GM23338 (cell line): ENCODE measurements around the gene PDZD7. TPM values are rescaled to one million over a fixed set of nuclear protein-coding genes. Genes with fewer than 3 reads are reported as not detected.

ENCODE experiments used
- ATAC-seq: fragments of 200-7000 bp; cut with Tn5 transposase; 3 replicates; pipeline ENCODE4 v1.9.1; 2020
- DNase-seq: peaks from one replicate; pipeline ENCODE4 v3.0.0-alpha.2; 2015; ENCODE audit warnings: low spot score
- H2AFZ ChIP-seq: fragments of 200-600 bp; sonication (generic); 2 replicates; pipeline ENCODE4 v1.8.0; 2016; ENCODE audit warnings: antibody characterized with exemption, mild to moderate bottlenecking, moderate library complexity
- H3F3A ChIP-seq: fragments of 200-600 bp; sonication (generic); replicated peaks from 2 replicates; pipeline ENCODE4 v1.8.0; 2017; ENCODE audit warnings: antibody characterized with exemption, mixed run types, low read depth
- H3K27ac ChIP-seq: fragments of 200-600 bp; sonication (generic); 2 replicates; pipeline ENCODE4 v1.6.1; 2016; ENCODE audit warnings: low read depth
- H3K27me3 ChIP-seq: fragments of 200-600 bp; sonication (generic); 2 replicates; pipeline ENCODE4 v1.8.0; 2016; ENCODE audit warnings: mild to moderate bottlenecking, mixed run types, moderate library complexity; ENCODE audit not compliant: insufficient read depth
- H3K36me3 ChIP-seq: fragments of 200-600 bp; sonication (generic); 2 replicates; pipeline ENCODE4 v1.8.0; 2016; ENCODE audit warnings: mild to moderate bottlenecking; ENCODE audit not compliant: insufficient read depth
- H3K4me1 ChIP-seq: fragments of 200-600 bp; sonication (generic); 2 replicates; pipeline ENCODE4 v1.8.0; 2016; ENCODE audit warnings: mild to moderate bottlenecking, moderate library complexity; ENCODE audit not compliant: insufficient read depth
- H3K4me2 ChIP-seq: fragments of 200-600 bp; sonication (generic); 2 replicates; pipeline ENCODE4 v1.7.1; 2017; ENCODE audit warnings: mixed run types
- H3K4me3 ChIP-seq: fragments of 200-600 bp; sonication (generic); 2 replicates; pipeline ENCODE4 v1.6.1; 2016; ENCODE audit warnings: mixed run types
- H3K79me2 ChIP-seq: fragments of 200-600 bp; sonication (generic); replicated peaks from 2 replicates; pipeline ENCODE4 v1.8.0; 2017; ENCODE audit warnings: mild to moderate bottlenecking; ENCODE audit not compliant: insufficient read depth
- H3K9me2 ChIP-seq: fragments of 200-600 bp; sonication (generic); 2 replicates; pipeline ENCODE4 v1.8.0; 2017; ENCODE audit not compliant: insufficient read depth
- H4K20me1 ChIP-seq: fragments of 200-600 bp; sonication (generic); replicated peaks from 2 replicates; pipeline ENCODE4 v1.8.0; 2017; ENCODE audit warnings: mild to moderate bottlenecking; ENCODE audit not compliant: insufficient read depth
- H3K27ac Mint-ChIP-seq: 2 replicates; pipeline ENCODE4 v1.8.0; 2020; ENCODE audit warnings: inconsistent platforms, mild to moderate bottlenecking, moderate library complexity, mixed read lengths
- H3K27me3 Mint-ChIP-seq: 3 replicates; pipeline ENCODE4 v1.8.0; 2022; ENCODE audit warnings: low read depth, mild to moderate bottlenecking, moderate library complexity, mixed read lengths, inconsistent platforms; ENCODE audit not compliant: insufficient read depth, poor library complexity
- H3K36me3 Mint-ChIP-seq: 3 replicates; pipeline ENCODE4 v1.8.0; 2021; ENCODE audit warnings: low read depth, mild to moderate bottlenecking, inconsistent platforms, moderate library complexity, mixed read lengths
- H3K4me1 Mint-ChIP-seq: 3 replicates; pipeline ENCODE4 v1.8.0; 2020; ENCODE audit warnings: mild to moderate bottlenecking, inconsistent platforms, mixed read lengths
- H3K4me3 Mint-ChIP-seq: 3 replicates; pipeline ENCODE4 v1.8.0; 2021; ENCODE audit warnings: moderate library complexity, mild to moderate bottlenecking, inconsistent platforms, mixed read lengths
- H3K9me3 Mint-ChIP-seq: 3 replicates; pipeline ENCODE4 v1.8.0; 2020; ENCODE audit warnings: moderate library complexity, mild to moderate bottlenecking, inconsistent platforms, mixed read lengths
- CREB1 ChIP-seq: fragments of 250-450 bp; sonication (Bioruptor Pico); IDR thresholded peaks from 2 replicates; pipeline ENCODE4 v1.5.0; 2020; ENCODE audit warnings: low read depth, mild to moderate bottlenecking, moderate library complexity
- CTCF ChIP-seq, 2 experiments: fragments of 200-600 bp in 1 of 2; sonication (generic) in 1 of 2; conservative IDR thresholded peaks; 2 replicates each; pipeline versions ENCODE4 v1.5.1 to v1.6.1; 2016 to 2017; ENCODE audit warnings: antibody characterized with exemption in 2 of 2, low read depth in 2 of 2, mild to moderate bottlenecking in 2 of 2, moderate library complexity in 1 of 2
- ZNF462 ChIP-seq: fragments of 250-450 bp; sonication (Bioruptor Pico); IDR thresholded peaks from 2 replicates; pipeline ENCODE4 v1.5.0; 2020; ENCODE audit warnings: mild to moderate bottlenecking, moderate library complexity
- polyA plus RNA-seq: library from polyadenylated mRNA; unstranded; fragments of >200 nt; fragmentation: Nextera tagmentation; extraction: Ambion mirVana; gene quantifications from 2 replicates; pipeline ENCODE4 v1.2.1, GENCODE V29; 2016
- total RNA-seq: library from RNA; depleted of rRNA; stranded (reverse); fragments of >200 nt; shearing (Covaris generic); gene quantifications from 2 replicates; pipeline ENCODE4 v1.2.3, GENCODE V29; 2014

Gene PDZD7
- total and polyA plus RNA-seq, 2 experiments from 2014 or later = 1.7 to 2.3 TPM

- DNase-seq (no peak), ATAC-seq (peak; percentile 28)
- H3K4me3 Mint-ChIP-seq = no peak overlapping the region
- Histone ChIP-seq H3K27me3 (peaks cover 76% of the 10 kb centered on the region), H3F3A (no peaks in the 10 kb centered on the region), H3K9me2 (no peaks in the 10 kb centered on the region), H4K20me1 (no peaks in the 10 kb centered on the region), H2AFZ (no peak overlapping the region), H3K27ac (no peak overlapping the region), H3K79me2 (no peaks in the 10 kb centered on the region), H3K4me2 (no peak overlapping the region), H3K4me1 (peaks cover 10% of the 10 kb centered on the region), H3K4me3 (no peak overlapping the region), H3K36me3 (no peaks in the 10 kb centered on the region)
- no peaks in the 10 kb centered on the region for H3K36me3 Mint-ChIP-seq
- no peak overlapping the region for H3K27ac Mint-ChIP-seq
- peaks cover 38% of the 10 kb centered on the region for H3K4me1 Mint-ChIP-seq
- H3K9me3 Mint-ChIP-seq = no peaks in the 10 kb centered on the region
- TF ChIP-seq CREB1 (CRISPR knock-in tag) = no peak
- H3K27me3 Mint-ChIP-seq = peaks cover 51% of the 10 kb centered on the region
Observed at GRCh38 chr10:101075775-101076174, 44.8 kb upstream of the PDZD7 start.

DNA sequence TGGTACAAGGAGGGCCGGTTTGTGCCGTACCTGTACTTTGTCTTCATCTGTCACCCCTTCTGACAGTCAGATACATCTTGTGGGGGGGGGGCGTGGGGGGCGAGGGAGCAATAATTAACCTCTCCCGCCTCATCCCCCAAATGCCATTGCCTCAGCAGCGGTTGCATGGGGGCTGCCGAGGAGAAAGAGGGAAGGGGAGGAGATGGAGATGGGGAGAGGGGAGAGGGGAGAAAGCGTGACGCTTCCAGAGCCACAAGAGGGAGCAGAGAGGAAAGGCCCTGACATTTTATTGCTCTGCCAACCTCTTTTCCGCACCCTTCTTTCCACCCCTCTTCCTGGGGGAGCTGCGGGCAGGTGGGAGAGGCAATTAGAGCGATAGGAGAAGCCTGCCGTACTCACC is 42.7 kb upstream of the PDZD7 start:
- no peak overlapping the region for H3K27ac Mint-ChIP-seq
- no peak for TF ChIP-seq ZNF462 (CRISPR knock-in tag)
- peak; percentile 28 to 34; a peak in 3 of 4 replicates for TF ChIP-seq CTCF (conservative IDR thresholded peaks at IDR 0.05; ENCODE audit: low read depth in 2 of 2)
- H3K4me1 ChIP-seq = peaks cover 10% of the 10 kb centered on the region
- H3K4me3 ChIP-seq = peak overlapping the region; percentile 51
- DNase-seq = peak; percentile 63
- peaks cover 38% of the 10 kb centered on the region for H3K4me1 Mint-ChIP-seq
- no peak overlapping the region for H3K27ac ChIP-seq
- H3K27me3 ChIP-seq = peaks cover 78% of the 10 kb centered on the region
- peak overlapping the region; percentile 55 for H3K4me3 Mint-ChIP-seq
- peaks cover 52% of the 10 kb centered on the region for H3K27me3 Mint-ChIP-seq
- H3K36me3 Mint-ChIP-seq = no peaks in the 10 kb centered on the region
- H4K20me1 ChIP-seq = no peaks in the 10 kb centered on the region
- H3F3A ChIP-seq = no peaks in the 10 kb centered on the region
- no peaks in the 10 kb centered on the region for H3K9me2 ChIP-seq
- no peaks in the 10 kb centered on the region for H3K79me2 ChIP-seq
- H2AFZ ChIP-seq = peak overlapping the region; percentile 69
- no peaks in the 10 kb centered on the region for H3K9me3 Mint-ChIP-seq
- H3K36me3 ChIP-seq = no peaks in the 10 kb centered on the region
- ATAC-seq = peak; percentile 66
- H3K4me2 ChIP-seq = peak overlapping the region; percentile 82
